ENCODE measurements around the gene RNF14.

The RNF14 gene

DNA sequence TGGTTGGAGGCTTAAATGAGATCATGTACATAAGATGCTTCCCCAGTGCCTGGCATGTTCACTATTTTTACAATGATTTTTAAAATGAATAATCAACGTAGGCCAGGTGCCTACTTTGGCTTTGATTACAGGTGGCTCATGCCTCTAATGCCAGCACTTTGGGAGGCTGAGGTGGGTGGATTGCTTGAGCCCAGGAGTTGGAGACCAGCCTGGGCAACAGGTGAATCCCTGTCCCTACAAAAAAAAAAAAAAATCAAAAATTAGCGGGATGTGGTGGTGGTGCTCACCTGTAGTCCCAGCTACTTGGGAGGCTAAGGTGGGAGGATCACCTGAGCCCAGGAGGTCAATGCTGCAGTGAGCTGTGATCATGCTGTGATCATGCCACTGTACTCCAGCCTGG is 20.1 kb upstream of the RNF14 start:
- no peak for DNase-seq (ENCODE audit: low spot score)

DNA sequence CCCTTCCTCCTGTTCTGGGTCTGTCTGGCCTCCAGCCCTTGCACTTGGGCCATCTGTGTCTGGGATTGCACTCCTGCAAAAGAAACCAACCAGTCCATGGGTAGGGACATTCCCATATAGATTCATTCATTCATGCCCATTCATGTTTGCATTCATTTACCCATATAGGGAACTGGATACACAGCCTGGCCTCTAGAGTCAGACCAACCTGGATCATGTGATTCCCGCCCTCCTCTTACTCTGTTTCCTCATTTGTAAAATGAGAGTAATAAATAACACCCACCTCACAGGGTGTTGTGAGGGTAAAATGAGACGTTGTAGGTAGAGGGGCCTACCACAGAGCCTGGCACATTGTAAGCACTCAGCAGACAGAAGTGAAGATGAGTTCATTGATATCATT is 19.4 kb upstream of the RNF14 start:
- no peak for DNase-seq (ENCODE audit: low spot score)

- no peak for DNase-seq (ENCODE audit: low spot score)
Observed at GRCh38 chr5:141950207-141951005, 18.5 kb upstream of the RNF14 start.

DNA sequence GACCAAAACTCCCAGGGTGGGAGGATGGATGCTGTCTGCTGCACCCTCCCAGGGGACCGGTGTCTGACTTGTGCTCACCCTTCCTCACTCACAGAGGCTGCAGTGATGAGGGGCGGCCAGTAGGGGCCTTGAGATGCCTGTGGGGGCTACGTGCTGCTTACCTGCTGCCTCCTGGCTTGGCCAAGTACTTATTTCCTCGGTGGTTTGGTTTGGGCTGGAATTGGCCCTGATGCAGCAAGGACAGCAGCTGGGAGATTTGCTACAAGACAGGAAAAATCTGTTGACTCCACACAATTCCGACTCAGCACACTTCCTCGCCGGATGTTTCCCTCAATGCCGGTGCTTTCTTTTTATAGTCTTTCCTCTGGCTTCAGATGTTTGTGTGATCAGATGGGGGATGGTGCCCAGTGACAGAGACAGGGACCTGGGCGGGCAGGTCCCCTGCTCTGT is 17.5 kb upstream of the RNF14 start:
- no peak for DNase-seq (ENCODE audit: low spot score)

DNA sequence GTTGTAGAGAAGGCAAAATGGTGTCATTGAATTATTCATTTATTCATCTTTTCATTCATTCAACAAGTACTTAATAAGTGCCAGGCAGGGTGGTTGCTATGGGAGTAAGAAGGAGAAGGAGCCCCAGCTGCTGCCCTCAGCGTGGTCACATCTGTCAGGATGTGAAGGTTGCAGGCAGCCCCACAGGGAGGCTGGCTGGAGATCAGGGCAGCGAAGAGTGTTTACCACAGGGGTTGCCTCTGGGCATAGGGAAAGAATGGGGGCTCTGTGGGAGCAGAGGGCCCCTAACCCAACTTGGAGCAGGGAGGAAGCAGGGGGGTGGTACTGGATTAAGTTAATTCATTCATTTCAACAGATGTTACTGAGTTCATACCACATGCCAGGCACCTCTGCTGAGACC is 16.9 kb upstream of the RNF14 start:
- no peak for DNase-seq (ENCODE audit: low spot score)

DNA sequence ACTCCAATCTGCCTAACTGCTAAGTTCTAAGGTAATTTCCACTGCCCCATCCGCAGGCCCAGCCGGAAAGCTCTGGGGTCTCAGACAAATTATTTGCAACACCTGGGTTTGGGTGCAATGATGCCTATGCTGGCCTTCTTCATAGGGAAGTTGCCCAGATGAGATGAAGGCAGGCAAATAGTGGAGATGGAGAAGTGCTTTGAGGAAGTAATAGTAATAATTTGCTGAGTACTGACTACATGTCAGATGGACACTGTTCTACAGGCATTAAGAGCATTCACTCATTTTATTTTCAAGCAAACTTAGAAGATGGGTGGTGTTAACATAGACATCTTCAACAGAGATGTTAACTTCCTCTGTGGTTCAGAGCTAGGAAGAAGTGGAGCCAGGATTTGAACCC is 14.7 kb upstream of the RNF14 start:
- no peak for DNase-seq (ENCODE audit: low spot score)

DNA sequence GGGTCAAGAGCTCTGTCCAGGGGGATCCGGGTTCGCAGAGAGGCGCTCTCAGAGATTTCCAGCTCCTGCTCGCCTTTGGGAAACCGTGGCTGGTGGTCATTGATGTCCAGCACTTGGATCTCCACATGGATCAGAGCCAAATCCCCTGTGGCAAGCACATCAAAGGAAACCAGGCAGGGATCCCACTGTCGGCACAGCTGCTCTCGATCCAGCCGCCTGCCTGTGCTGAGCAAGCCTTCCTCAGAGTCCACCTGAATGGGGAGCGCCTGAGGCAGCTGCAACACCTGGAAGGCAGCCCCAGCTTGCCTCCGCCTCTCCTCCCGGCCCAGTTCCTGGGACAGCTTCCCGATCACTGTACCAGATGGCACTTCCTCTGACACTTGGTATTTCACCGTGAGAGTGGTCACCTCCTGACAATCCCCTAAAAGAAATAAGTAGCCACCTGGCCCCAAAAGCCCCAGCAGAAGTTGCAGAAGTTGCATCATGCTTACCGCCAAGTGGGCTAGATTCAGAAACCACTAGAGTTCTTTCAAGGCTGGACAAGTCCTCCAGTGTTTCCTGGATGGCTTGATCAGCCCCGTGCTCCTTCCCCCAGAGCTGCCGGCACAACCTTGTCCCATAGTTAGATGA is 11.4 kb upstream of the RNF14 start:
- peak; percentile 56 for DNase-seq (ENCODE audit: low spot score)

- DNase-seq (ENCODE audit: low spot score): no peak
Observed at GRCh38 chr5:141958113-141958512, 10.8 kb upstream of the RNF14 start, which contains the start of gene PCDH12. PCDH12 (minus strand) TSS chr5:141958202; CDS start chr5:141957851, 351 bp downstream.

- DNase-seq (ENCODE audit: low spot score): no peak
Observed at GRCh38 chr5:141958546-141959172, 10.2 kb upstream of the RNF14 start.

DNA sequence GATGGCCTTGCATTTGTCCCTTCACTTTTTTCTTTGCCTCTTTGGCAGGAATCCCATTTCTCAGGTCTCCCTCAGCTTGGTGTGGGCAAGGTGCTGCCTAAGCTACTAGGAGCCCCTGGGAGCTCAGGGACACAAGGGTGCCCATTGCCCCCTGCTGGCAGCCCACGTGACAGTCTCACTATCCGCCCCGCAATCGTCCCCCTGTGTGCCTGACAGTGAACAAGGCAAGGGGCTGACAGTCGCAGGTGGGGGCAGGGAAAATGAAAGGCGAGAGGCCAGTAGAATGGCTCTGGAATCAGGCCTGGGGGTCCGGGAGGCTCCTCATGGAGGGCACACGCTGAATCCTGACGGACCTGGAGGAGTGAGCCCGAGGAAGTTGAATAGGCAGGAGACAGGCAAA is 8.9 kb upstream of the RNF14 start:
- DNase-seq (ENCODE audit: low spot score): no peak

DNA sequence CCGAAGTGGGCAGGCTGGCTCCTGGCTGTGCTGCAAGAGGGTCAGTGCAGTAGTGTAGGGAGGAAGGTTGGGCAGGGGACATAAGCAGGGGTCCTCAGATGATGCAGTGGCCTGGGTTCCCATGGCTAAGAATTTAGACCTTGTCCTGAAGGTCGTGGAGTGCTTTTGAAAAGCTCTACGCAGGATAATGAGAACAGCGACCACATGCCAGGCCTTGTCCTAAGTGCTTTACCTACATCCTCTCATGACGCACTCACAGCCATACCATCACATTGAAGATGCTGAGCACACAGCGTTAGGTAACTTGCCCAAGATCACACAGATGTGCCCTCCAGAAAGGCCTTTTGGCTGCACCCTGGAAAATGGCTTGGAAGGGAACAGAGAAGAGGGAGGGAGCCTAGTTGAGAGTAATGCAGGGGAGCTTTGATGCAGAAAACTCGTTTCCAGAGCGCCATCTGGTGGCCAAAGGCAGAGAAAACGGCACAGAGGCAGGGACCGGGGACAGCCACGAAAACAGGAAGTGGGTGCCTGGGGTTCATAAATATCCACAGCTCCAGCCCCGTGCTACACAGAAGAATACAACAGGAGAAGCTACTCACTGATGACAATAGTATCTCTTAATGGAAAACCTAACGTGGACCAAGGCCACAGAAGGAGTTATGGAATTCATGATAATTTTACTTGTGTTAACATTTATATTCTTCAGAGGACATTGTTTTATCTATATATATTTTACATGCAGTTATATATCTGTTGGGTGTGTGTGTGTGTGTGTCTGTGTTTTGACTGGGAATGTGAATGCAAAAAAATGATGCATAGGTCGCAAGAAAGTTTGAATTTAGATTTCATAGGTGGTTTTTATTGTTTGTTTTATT is 8.2 kb upstream of the RNF14 start:
- DNase-seq (ENCODE audit: low spot score): peak; percentile 87

- no peak for DNase-seq (ENCODE audit: low spot score)
Observed at GRCh38 chr5:141961466-141961865, 7.4 kb upstream of the RNF14 start.

GRCh38 chr5:141963701-141964100 is 5.2 kb upstream of the RNF14 start:
- no peak for DNase-seq (ENCODE audit: low spot score)

GRCh38 chr5:141965071-141965470 is 3.8 kb upstream of the RNF14 start:
- no peak for DNase-seq (ENCODE audit: low spot score)

- no peak for DNase-seq (ENCODE audit: low spot score)
Observed at GRCh38 chr5:141966275-141966962, 2.5 kb upstream of the RNF14 start.

DNA sequence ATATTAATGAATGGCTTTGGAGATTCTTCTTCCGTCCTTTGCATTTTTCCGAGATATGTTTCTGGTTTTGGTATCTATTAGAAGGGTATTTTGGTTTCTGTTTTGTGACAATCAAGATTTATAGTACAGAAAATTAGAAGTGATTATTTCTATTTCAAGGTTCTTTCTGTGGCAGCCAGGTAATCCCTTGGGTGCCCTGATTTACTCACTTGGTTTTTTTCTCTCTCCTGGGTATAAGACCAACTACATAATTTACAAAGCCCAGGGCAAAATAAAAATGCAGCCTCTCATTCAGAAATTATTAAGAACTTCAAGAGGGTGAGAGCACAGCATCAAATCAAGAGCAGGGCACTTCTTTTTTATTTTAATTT is 2.0 kb upstream of the RNF14 start:
- no peak for DNase-seq (ENCODE audit: low spot score)

DNA sequence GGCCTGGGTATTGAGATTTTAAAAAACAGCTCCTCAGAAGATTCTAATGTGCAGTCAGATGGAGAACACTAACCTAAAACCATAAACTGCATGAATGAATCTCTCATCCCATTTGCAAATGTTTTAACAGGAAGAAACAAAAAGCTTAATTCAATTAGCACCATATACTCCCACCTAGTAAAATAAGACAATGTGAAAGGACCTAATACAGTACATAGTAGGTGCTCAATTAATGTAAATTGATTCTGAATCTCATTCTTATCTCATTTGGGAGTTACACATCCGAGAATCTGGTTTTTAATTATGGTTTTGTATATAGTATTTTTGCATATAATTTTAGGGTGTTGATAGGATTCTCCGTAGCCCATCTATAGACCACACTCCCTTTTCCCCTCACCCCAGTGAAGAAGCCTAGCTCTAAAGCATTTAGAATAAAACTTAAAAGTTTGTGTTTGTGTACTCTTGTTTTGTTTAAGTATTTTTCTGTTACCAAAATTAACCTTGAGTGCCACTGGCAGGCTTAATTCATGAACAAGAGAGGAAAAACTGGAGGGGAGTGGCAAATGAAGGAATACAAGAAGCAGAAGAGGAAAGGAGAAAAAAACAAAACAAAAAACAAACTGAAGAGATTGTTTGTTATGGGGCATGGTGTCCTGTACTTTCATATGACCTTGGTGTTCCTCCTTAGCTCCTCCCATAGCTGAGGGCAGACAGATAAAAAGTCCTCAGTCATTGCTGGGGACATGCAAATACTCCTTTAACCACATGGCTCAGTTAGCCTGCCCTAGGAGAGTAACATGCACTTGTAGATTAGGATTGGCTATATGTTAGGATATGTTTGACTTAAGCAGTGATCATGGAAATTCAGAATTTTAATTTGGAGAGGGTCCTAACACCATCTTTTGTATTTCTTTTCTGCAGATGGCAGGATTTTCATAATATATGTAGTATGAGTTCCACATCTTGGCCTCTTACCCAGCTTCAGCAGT is 1.2 kb downstream of the RNF14 start:
- peak; percentile 46 for DNase-seq (ENCODE audit: low spot score)

- no peak for DNase-seq (ENCODE audit: low spot score)
Observed at GRCh38 chr5:141973871-141974595, 5.1 kb downstream of the RNF14 start.

DNA sequence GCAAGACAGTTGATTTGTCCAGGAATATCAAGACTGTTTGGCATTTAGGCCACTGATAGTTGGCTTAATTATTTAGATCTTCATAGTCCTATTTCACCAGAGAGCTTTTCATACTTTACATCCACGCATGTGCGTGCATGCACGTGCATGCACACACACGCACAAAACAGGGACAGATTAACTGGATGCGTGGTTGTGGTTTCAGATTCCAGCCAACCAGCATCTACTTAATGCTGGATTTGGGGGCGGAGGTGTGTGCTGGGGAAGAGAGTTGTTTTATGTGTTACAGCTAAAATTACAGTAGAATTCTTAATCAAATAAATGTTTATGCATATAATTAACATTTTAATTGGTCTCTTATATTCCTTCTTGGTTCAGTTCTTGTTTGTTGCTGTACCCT is 7.3 kb downstream of the RNF14 start:
- DNase-seq (ENCODE audit: low spot score): no peak

- no peak for DNase-seq (ENCODE audit: low spot score)
Observed at GRCh38 chr5:141978389-141978788, 9.5 kb downstream of the RNF14 start.
